ENCODE data around the gene ZNRD2.
A peak's percentile ranks its signal among the peaks of the same experiment; 100 is the strongest.

ZNRD2 gene

DNA sequence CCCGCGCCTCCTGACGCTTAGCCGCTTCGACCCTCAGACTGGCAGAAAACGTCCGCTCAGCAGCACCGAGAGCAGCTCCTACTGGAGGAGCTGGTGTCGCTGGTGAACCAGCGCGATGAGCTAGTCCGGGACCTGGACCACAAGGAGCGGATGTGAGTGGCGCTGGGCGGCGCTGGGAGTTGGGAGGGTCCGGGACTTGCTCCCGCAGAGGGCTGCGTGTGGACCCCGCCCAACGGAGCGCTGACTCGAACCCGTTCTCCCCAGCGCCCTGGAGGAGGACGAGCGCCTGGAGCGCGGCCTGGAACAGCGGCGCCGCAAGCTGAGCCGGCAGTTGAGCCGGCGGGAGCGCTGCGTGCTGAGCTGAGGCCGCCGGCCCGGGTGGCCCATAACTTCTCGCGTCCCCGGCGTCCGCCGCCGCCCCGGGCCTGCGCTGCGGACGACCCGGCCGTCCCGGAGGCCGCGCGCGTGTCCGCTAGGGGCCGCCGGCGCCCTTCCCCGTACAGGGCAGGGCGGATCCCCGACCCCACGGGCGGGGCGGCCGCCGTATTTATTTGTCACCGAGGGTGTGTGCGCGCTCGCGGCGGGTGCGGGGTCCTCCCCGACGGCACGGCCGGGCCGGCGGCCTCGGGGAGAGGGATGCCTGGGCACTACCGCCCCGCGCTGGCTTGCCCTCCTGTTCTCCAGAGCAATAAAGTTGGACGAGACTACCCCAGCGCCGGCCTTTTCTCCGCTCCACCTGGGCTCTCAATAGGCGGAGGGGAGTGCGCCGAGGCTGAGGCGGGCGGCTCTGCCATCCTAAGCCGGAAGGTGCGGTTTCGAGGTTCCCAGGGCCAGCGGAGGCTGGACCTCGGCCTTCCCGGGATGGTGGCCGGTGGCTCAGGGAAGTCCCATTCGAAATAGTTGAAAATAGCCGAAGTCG, 21.9 kb downstream of the ZNRD2 start:
- TF ChIP-seq CTCF (conservative IDR thresholded peaks at IDR 0.05; ENCODE audit: control insufficient read depth, insufficient read depth, low read depth, low read length), result no peak
- H3K4me3 ChIP-seq (ENCODE audit: control insufficient read depth, low read depth, low read length), result no peak overlapping the region
- DNase-seq (ENCODE audit: low read depth), result peak; percentile 69

GRCh38 chr11:65592858-65593517, 22.7 kb downstream of the ZNRD2 start:
- TF ChIP-seq CTCF (conservative IDR thresholded peaks at IDR 0.05; ENCODE audit: control insufficient read depth, insufficient read depth, low read depth, low read length), result no peak
- no peak overlapping the region for H3K4me3 ChIP-seq (ENCODE audit: control insufficient read depth, low read depth, low read length)
- DNase-seq (ENCODE audit: low read depth), result no peak

DNA sequence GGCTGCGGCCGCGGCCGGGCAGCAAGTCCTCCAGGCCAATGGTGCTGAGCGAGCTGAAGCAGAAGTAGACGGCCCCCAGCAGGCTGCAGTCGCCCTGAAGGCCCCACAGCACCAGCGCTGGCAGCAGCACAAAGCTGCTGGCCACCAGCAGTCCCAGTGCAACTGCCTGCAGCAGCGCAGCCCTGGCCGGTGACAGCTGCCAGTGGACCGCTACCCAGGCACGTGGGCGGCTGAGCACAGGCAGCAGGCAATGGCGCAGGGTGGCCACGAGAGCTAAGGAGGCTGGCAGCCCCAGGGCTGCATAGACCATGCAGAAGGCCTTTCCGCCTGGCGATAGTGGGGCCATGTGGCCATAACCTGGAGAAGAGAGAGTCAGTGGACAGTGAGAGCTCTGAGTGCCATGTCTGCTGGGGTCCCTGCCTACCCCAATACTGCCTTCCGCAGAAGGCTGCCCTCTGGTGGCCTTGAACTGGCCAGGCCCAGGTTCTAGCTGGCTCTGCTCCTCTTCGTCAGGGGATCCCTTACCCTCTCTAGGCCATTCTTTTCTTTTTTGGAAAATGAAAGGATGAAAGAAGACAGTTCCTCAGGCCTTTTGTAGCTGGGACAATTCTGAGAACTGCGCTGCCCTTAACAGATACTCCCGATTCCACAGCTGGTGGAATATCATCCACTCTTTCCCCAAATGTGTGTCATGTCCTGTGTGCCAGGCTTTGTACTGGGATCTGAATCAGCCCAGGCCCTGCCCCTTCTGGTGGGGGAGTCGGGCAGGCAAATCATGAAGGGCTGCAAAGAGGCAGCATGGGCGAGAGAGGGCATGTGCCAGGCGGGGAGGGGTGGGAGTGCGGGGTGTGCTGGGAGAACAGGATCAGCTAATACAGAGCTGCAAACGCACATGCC, 23.5 kb downstream of the ZNRD2 start:
- TF ChIP-seq CTCF (conservative IDR thresholded peaks at IDR 0.05; ENCODE audit: control insufficient read depth, insufficient read depth, low read depth, low read length), result peak; percentile 70
- no peak for DNase-seq (ENCODE audit: low read depth)
- H3K4me3 ChIP-seq (ENCODE audit: control insufficient read depth, low read depth, low read length), result no peak overlapping the region

DNA sequence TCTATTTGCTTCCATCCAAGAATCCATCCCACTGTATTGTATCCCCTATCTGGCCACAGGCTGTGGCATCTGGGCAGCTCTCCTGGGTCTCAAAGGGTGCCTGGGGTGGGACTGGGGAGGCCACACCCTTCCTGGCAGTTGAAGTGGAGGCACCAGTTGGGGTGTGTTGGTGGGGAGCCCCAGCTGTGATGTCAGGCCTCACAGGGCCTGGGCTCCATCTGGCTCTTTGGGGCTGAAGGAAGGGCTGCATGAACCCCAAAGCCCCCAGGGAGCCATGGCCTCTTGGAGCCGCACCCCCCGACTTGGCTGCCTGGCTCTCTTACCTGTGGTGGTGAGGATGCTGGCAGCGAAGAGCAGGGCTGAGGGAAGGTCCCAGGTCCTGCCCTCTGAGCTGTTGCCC, 24.9 kb downstream of the ZNRD2 start:
- DNase-seq (ENCODE audit: low read depth), result no peak
- H3K4me3 ChIP-seq (ENCODE audit: control insufficient read depth, low read depth, low read length), result no peak overlapping the region
- no peak for TF ChIP-seq CTCF (conservative IDR thresholded peaks at IDR 0.05; ENCODE audit: control insufficient read depth, insufficient read depth, low read depth, low read length)

DNA sequence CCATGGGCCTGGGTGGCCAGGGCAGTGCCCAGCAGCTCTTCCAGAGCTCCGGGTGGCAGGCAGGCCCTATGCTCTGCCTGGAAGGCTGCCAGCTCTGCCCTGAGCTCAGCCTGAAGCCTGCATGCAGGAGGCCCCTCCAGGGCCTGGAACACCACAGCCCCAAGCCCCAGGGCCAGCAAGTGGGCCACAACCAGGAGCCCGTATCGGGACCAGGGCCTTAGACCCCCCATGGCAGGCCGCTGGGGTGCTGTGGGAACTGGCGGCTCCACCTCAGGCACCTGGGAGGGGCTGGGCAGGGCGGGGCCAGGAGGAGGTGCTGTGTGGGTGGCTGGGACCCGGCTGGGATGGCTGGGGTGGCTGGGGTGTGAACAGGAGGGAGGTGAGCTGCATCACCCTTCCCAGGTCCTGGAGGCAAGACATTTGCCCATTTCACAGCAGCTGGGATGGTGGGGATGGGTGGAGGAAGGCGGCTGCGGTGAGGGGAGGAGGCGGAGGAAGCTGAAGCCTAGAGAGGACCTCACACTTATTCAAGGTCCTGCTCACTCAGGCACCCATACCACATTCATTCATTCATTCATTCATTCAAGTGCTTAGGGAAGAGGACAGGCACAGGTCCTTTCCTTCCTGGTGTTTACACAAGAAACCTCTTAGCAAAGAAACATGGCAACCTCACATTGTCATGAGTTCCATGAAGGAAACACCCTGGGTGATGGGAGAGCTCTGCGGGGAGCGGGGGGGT, 25.4 kb downstream of the ZNRD2 start, which contains the start of gene KCNK7:
KCNK7 (minus strand) TSS at position 258 of the 739 bp plus-strand sequence; CDS start at position 230, 28 bp downstream.
- no peak for DNase-seq (ENCODE audit: low read depth)
- no peak within 1 kb of the TSS for H3K4me3 ChIP-seq (ENCODE audit: control insufficient read depth, low read depth, low read length)
- TF ChIP-seq CTCF (conservative IDR thresholded peaks at IDR 0.05; ENCODE audit: control insufficient read depth, insufficient read depth, low read depth, low read length), result no peak

GRCh38 chr11:65596520-65596919, 26.2 kb downstream of the ZNRD2 start:
- DNase-seq (ENCODE audit: low read depth), result no peak
- H3K4me3 ChIP-seq (ENCODE audit: control insufficient read depth, low read depth, low read length), result no peak overlapping the region
- no peak for TF ChIP-seq CTCF (conservative IDR thresholded peaks at IDR 0.05; ENCODE audit: control insufficient read depth, insufficient read depth, low read depth, low read length)

All from fibroblast of mammary gland (primary cell).